ENCODE results near the gene PNPLA2.

PNPLA2 gene

GRCh38 chr11:843818-844692, 25.3 kb downstream of the PNPLA2 start:
- no peak for DNase-seq (ENCODE audit: low spot score)

- peak; percentile 80 for DNase-seq (ENCODE audit: low spot score)
Observed at GRCh38 chr11:844693-845644, 26.3 kb downstream of the PNPLA2 start.

GRCh38 chr11:845872-846495, 27.3 kb downstream of the PNPLA2 start:
- DNase-seq (ENCODE audit: low spot score), result no peak

- no peak for DNase-seq (ENCODE audit: low spot score)
Observed at GRCh38 chr11:846496-847098, 27.9 kb downstream of the PNPLA2 start.

GRCh38 chr11:847876-848275, 29.2 kb downstream of the PNPLA2 start:
- no peak for DNase-seq (ENCODE audit: low spot score)

GRCh38 chr11:848380-848931, 29.7 kb downstream of the PNPLA2 start:
- DNase-seq (ENCODE audit: low spot score), result no peak

- peak; percentile 74 for DNase-seq (ENCODE audit: low spot score)
Observed at GRCh38 chr11:849104-849824, 30.6 kb downstream of the PNPLA2 start.

- DNase-seq (ENCODE audit: low spot score), result no peak
Observed at GRCh38 chr11:849951-850774, 31.4 kb downstream of the PNPLA2 start.

- DNase-seq (ENCODE audit: low spot score), result peak; percentile 70
Observed at GRCh38 chr11:850775-851763, 32.4 kb downstream of the PNPLA2 start.

- no peak for DNase-seq (ENCODE audit: low spot score)
Observed at GRCh38 chr11:852762-853161, 34.0 kb downstream of the PNPLA2 start.

GRCh38 chr11:853682-854448, 35.2 kb downstream of the PNPLA2 start:
- no peak for DNase-seq (ENCODE audit: low spot score)

GRCh38 chr11:854601-855329, 36.1 kb downstream of the PNPLA2 start:
- no peak for DNase-seq (ENCODE audit: low spot score)

GRCh38 chr11:855330-855674, 36.6 kb downstream of the PNPLA2 start:
- DNase-seq (ENCODE audit: low spot score), result no peak

- no peak for DNase-seq (ENCODE audit: low spot score)
Observed at GRCh38 chr11:855796-856195, 37.1 kb downstream of the PNPLA2 start.

GRCh38 chr11:856397-856796, 37.7 kb downstream of the PNPLA2 start:
- no peak for DNase-seq (ENCODE audit: low spot score)

- no peak for DNase-seq (ENCODE audit: low spot score)
Observed at GRCh38 chr11:858053-858761, 39.5 kb downstream of the PNPLA2 start.

Data from SK-N-DZ (cell line).